Neuronal stem cell (in vitro differentiated cells): Measurements from ENCODE around the gene ATG101.

ENCODE experiments used
- DNase-seq: peaks from one replicate; pipeline ENCODE4 v3.0.0-alpha.2; 2013; ENCODE audit warnings: low spot score
- H2AFZ ChIP-seq: one replicate; pipeline ENCODE4 v1.6.1; 2013; ENCODE audit warnings: mild to moderate bottlenecking, low read length, inconsistent platforms
- H2AK5ac ChIP-seq: 2 replicates; pipeline ENCODE4 v1.6.1; 2013; ENCODE audit warnings: low read depth, mild to moderate bottlenecking, inconsistent platforms, low read length, moderate library complexity, mixed read lengths
- H2BK120ac ChIP-seq: 2 replicates; pipeline ENCODE4 v1.6.1; 2013; ENCODE audit warnings: low read depth, mild to moderate bottlenecking, inconsistent platforms, low read length, moderate library complexity, mixed read lengths
- H2BK12ac ChIP-seq: one replicate; pipeline ENCODE4 v1.6.1; 2013; ENCODE audit warnings: low read length, inconsistent platforms
- H2BK15ac ChIP-seq: 2 replicates; pipeline ENCODE4 v1.6.1; 2013; ENCODE audit warnings: mild to moderate bottlenecking, low read length, inconsistent platforms, mixed read lengths
- H2BK5ac ChIP-seq: one replicate; pipeline ENCODE4 v1.6.1; 2013; ENCODE audit warnings: inconsistent platforms, mild to moderate bottlenecking, low read length, moderate library complexity
- H3K14ac ChIP-seq: one replicate; pipeline ENCODE4 v1.6.1; 2013; ENCODE audit warnings: low read length, inconsistent platforms
- H3K18ac ChIP-seq: 2 replicates; pipeline ENCODE4 v1.6.1; 2013; ENCODE audit warnings: low read length, inconsistent platforms
- H3K23ac ChIP-seq: 2 replicates; pipeline ENCODE4 v1.6.1; 2013; ENCODE audit warnings: low read depth, mild to moderate bottlenecking, mixed read lengths, low read length, inconsistent platforms; ENCODE audit not compliant: poor library complexity
- H3K27ac ChIP-seq: replicated peaks from 3 replicates; pipeline ENCODE4 v1.5.1; 2013; ENCODE audit warnings: low read length, inconsistent platforms
- H3K27me3 ChIP-seq, 3 experiments: 2 replicates each; pipeline ENCODE4 v1.6.1; 2013; ENCODE audit warnings: low read length in 3 of 3, mild to moderate bottlenecking in 2 of 3, inconsistent platforms in 1 of 3, low read depth in 1 of 3, mixed read lengths in 1 of 3, moderate library complexity in 1 of 3; ENCODE audit not compliant: control insufficient read depth in 3 of 3, insufficient read depth in 3 of 3
- H3K36me3 ChIP-seq, 2 donors: replicated peaks in 1 of 2; 2 replicates each; pipeline ENCODE4 v1.6.1; 2013; ENCODE audit warnings: low read length in 2 of 2; ENCODE audit not compliant: control insufficient read depth in 2 of 2, insufficient read depth in 2 of 2
- H3K4ac ChIP-seq: 2 replicates; pipeline ENCODE4 v1.6.1; 2013; ENCODE audit warnings: inconsistent platforms, mild to moderate bottlenecking, low read length, moderate library complexity
- H3K4me1 ChIP-seq, 2 donors: 1 replicate in 1 of 2; 2 replicates in 1 of 2; pipeline ENCODE4 v1.6.1; 2013; ENCODE audit warnings: low read length in 2 of 2, low read depth in 1 of 2; ENCODE audit not compliant: control insufficient read depth in 2 of 2, insufficient read depth in 1 of 2
- H3K4me2 ChIP-seq: one replicate; pipeline ENCODE4 v1.6.1; 2013; ENCODE audit warnings: mild to moderate bottlenecking, low read length, inconsistent platforms; ENCODE audit not compliant: insufficient read depth, poor library complexity, severe bottlenecking
- H3K4me3 ChIP-seq, 2 donors: 2 replicates each; pipeline ENCODE4 v1.5.1; 2013; ENCODE audit warnings: low read length in 2 of 2, mild to moderate bottlenecking in 2 of 2, inconsistent platforms in 1 of 2, moderate library complexity in 1 of 2
- H3K79me1 ChIP-seq: one replicate; pipeline ENCODE4 v1.6.1; 2013; ENCODE audit warnings: low read depth, mild to moderate bottlenecking, inconsistent platforms, low read length, moderate library complexity
- H3K9ac ChIP-seq: one replicate; pipeline ENCODE4 v1.6.1; 2013; ENCODE audit warnings: mild to moderate bottlenecking, low read depth, low read length, inconsistent platforms; ENCODE audit not compliant: poor library complexity
- H3K9me3 ChIP-seq, 2 donors: replicated peaks in 1 of 2; 2 replicates each; pipeline versions ENCODE3 to v1.6.1; 2013; ENCODE audit warnings: low read length in 2 of 2, mild to moderate bottlenecking in 2 of 2, inconsistent platforms in 1 of 2, low read depth in 1 of 2, mixed read lengths in 1 of 2, moderate library complexity in 1 of 2; ENCODE audit not compliant: control insufficient read depth in 2 of 2, insufficient read depth in 1 of 2
- H4K8ac ChIP-seq: one replicate; pipeline ENCODE4 v1.6.1; 2013; ENCODE audit warnings: low read depth, mild to moderate bottlenecking, inconsistent platforms, low read length, moderate library complexity
- H4K91ac ChIP-seq: one replicate; pipeline ENCODE4 v1.6.1; 2013; ENCODE audit warnings: low read length, low read depth, mild to moderate bottlenecking, inconsistent platforms; ENCODE audit not compliant: poor library complexity
- WGBS, 2 donors: extraction: QIAGEN DNeasy Blood & Tissue Kit; methylation state at CpG; one replicate each; pipeline ENCODE4 v1.1.7; 2013; ENCODE audit warnings: missing lambda C conversion rate in 2 of 2, mixed read lengths in 1 of 2; ENCODE audit not compliant: insufficient read length in 2 of 2, insufficient replicate concordance in 1 of 2; ENCODE audit errors: extremely low coverage in 2 of 2; 5-methylcytosine and 5-hydroxymethylcytosine counted together

The ATG101 gene

GRCh38 chr12:52059582-52060497, 9.9 kb upstream of the ATG101 start:
- no peak overlapping the region for H3K14ac ChIP-seq
- no peak for DNase-seq
- H3K4ac ChIP-seq = no peak overlapping the region
- peak overlapping the region; percentile 95 for H3K18ac ChIP-seq
- no peak overlapping the region for H3K4me3 ChIP-seq
- H4K91ac ChIP-seq = peak overlapping the region; percentile 72
- peaks cover 3% of the 10 kb centered on the region for H3K79me1 ChIP-seq
- no peak overlapping the region for H3K27ac ChIP-seq
- peak overlapping the region; percentile 98 for H2BK12ac ChIP-seq
- peak overlapping the region; percentile 97 for H2BK15ac ChIP-seq
- H3K23ac ChIP-seq = no peak overlapping the region
- no peaks in the 10 kb centered on the region for H3K27me3 ChIP-seq
- peaks cover 30 to 37% of the 10 kb centered on the region in 2 donors for H3K36me3 ChIP-seq
- H3K4me1 ChIP-seq = peaks cover 0 to 8% of the 10 kb centered on the region in 2 donors
- H2AK5ac ChIP-seq = peak overlapping the region; percentile 96
- H2BK120ac ChIP-seq = peak overlapping the region; percentile 93
- no peak overlapping the region for H3K4me2 ChIP-seq
- H3K9me3 ChIP-seq = peaks cover 0 to 2% of the 10 kb centered on the region in 2 donors
- H4K8ac ChIP-seq = no peak overlapping the region
- peak overlapping the region; percentile 98 for H2BK5ac ChIP-seq
- H3K9ac ChIP-seq = no peak overlapping the region
- no peak overlapping the region for H2AFZ ChIP-seq
- WGBS, 2 donors = no CpG with 5 or more reads among the region's 12 CpGs

- Histone ChIP-seq H3K9ac (peak overlapping the region; percentile 60), H4K91ac (peak overlapping the region; percentile 72), H3K18ac (peak overlapping the region; percentile 95), H3K4ac (peak overlapping the region; percentile 76), H3K4me2 (no peak overlapping the region), H2AK5ac (peak overlapping the region; percentile 96), H2BK12ac (peak overlapping the region; percentile 98), H3K14ac (no peak overlapping the region), H3K4me1 (peaks cover 0 to 8% of the 10 kb centered on the region in 2 donors), H3K9me3 (peaks cover 0 to 2% of the 10 kb centered on the region in 2 donors), H2AFZ (no peak overlapping the region), H2BK15ac (peak overlapping the region; percentile 97), H2BK5ac (peak overlapping the region; percentile 98), H3K23ac (peak overlapping the region; percentile 55), H2BK120ac (peak overlapping the region; percentile 93), H3K36me3 (peaks cover 25 to 30% of the 10 kb centered on the region in 2 donors), H3K79me1 (peaks cover 3% of the 10 kb centered on the region), H3K27me3 (peaks cover 0 to 6% (median 0%) of the 10 kb centered on the region in 3 experiments), H3K27ac (no peak overlapping the region), H4K8ac (peak overlapping the region; percentile 99), H3K4me3 (no peak overlapping the region)
- WGBS, 2 donors = no CpG with 5 or more reads among the region's 14 CpGs
- DNase-seq = no peak
Measured at GRCh38 chr12:52060498-52061177, 9.1 kb upstream of the ATG101 start.

DNA sequence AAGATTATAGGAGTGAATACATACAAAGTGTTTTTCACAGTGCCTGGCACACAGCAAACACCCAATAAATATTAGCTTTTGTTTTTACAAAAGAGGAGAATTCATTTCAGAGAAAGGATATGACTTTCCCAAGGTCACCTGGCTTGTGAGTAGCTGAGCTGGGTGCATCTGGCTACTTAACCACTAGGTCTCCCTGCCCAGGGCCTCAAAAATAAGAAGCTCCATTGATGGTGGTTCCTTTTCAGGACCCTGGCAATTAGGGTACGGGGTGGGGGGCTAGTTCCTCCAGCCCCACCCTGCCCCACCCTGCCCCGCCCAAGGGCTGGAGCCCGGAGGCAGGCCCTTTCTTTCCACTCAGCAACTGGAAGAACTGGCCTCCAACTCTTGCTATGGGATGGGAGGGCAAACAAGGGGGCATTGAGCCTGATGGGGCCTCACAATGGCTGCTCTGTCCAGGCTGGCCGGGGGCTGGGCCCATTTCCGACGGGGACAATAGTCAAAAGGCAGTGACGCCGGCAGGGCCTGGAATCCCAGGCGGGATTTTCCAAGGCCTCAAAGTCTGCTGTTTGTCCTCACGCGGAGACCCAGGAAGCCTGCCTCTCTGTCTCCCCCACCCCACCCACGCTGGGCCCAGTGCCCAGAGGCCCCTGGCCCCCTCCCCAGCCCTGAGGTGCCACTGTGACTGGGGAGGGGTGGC, 8.2 kb upstream of the ATG101 start:
- peaks cover 0 to 8% of the 10 kb centered on the region in 2 donors for H3K4me1 ChIP-seq
- peak overlapping the region; percentile 85 for H2AFZ ChIP-seq
- peak overlapping the region; percentile 66 for H3K9ac ChIP-seq
- H4K91ac ChIP-seq = peak overlapping the region; percentile 94
- peak overlapping the region; percentile 71 for H3K27ac ChIP-seq
- H2BK12ac ChIP-seq = no peak overlapping the region
- H2AK5ac ChIP-seq = peak overlapping the region; percentile 100
- H3K79me1 ChIP-seq = peaks cover 3% of the 10 kb centered on the region
- H3K4ac ChIP-seq = no peak overlapping the region
- no peak overlapping the region for H3K14ac ChIP-seq
- no peak overlapping the region for H3K4me3 ChIP-seq
- H4K8ac ChIP-seq = peak overlapping the region; percentile 100
- H3K23ac ChIP-seq = no peak overlapping the region
- DNase-seq = no peak
- peak overlapping the region; percentile 56 for H2BK5ac ChIP-seq
- H3K36me3 ChIP-seq = peaks cover 21 to 23% of the 10 kb centered on the region in 2 donors
- peak overlapping the region; percentile 97 for H3K18ac ChIP-seq
- peaks cover 0 to 7% (median 0%) of the 10 kb centered on the region in 3 experiments for H3K27me3 ChIP-seq
- WGBS, 2 donors = no CpG with 5 or more reads among the region's 12 CpGs
- H3K9me3 ChIP-seq = peaks cover 0 to 2% of the 10 kb centered on the region in 2 donors
- peak overlapping the region; percentile 93 for H2BK15ac ChIP-seq
- peak overlapping the region; percentile 100 for H2BK120ac ChIP-seq
- no peak overlapping the region for H3K4me2 ChIP-seq
